Amygdala (tissue), 56 donors: ENCODE results near the gene PDE4A.
"Not testable (repeated sequence)": the region's sequence is repeated elsewhere in the genome, so short reads cannot be mapped to it uniquely, and the experiment has no call there.

Experiments used
- DNase-seq, 56 donors: peaks; one replicate each; lab custom pipeline; 2025; lab: John Stamatoyannopoulos, UW

PDE4A gene

GRCh38 chr19:10461047-10461949, 41.0 kb downstream of the PDE4A start:
- peak in 54 of 56 donors; percentile 27 to 94 (median 82) for DNase-seq

GRCh38 chr19:10462042-10462441, 41.7 kb downstream of the PDE4A start:
- not testable (repeated sequence) for DNase-seq

- DNase-seq = no peak
These were observed 42.2 kb downstream of the PDE4A start for GRCh38 chr19:10462557-10462956.

GRCh38 chr19:10464456-10464855, 44.1 kb downstream of the PDE4A start:
- DNase-seq = no peak

- DNase-seq = no peak
These were observed 46.9 kb downstream of the PDE4A start for GRCh38 chr19:10467104-10467706.

- DNase-seq = no peak
These were observed 47.8 kb downstream of the PDE4A start for GRCh38 chr19:10468133-10468532.

GRCh38 chr19:10471909-10472308, 51.6 kb downstream of the PDE4A start:
- no peak for DNase-seq

- no peak for DNase-seq
These were observed 52.9 kb downstream of the PDE4A start for GRCh38 chr19:10473192-10473591.

- DNase-seq = no peak
These were observed 54.7 kb downstream of the PDE4A start for GRCh38 chr19:10474962-10475451.

- no peak for DNase-seq
These were observed 58.1 kb downstream of the PDE4A start for GRCh38 chr19:10478476-10478875.

GRCh38 chr19:10478903-10479384, 58.6 kb downstream of the PDE4A start:
- peak; percentile 40 to 98 (median 89) for DNase-seq

GRCh38 chr19:10486551-10486950, 66.2 kb downstream of the PDE4A start:
- no peak for DNase-seq

- no peak for DNase-seq
These were observed 71.2 kb downstream of the PDE4A start for GRCh38 chr19:10491472-10492047.

- no peak for DNase-seq
These were observed 77.0 kb downstream of the PDE4A start for GRCh38 chr19:10497371-10497770.

- no peak for DNase-seq
These were observed 79.4 kb downstream of the PDE4A start for GRCh38 chr19:10499550-10500246.

- no peak for DNase-seq
These were observed 79.9 kb downstream of the PDE4A start for GRCh38 chr19:10500247-10500592.

GRCh38 chr19:10501971-10502523, 81.7 kb downstream of the PDE4A start:
- DNase-seq = peak in 55 of 56 donors; percentile 24 to 91 (median 71)

GRCh38 chr19:10502524-10503001, 82.2 kb downstream of the PDE4A start:
- DNase-seq = peak in 55 of 56 donors; percentile 27 to 93 (median 82)

- peak in 22 of 56 donors; percentile 7 to 72 (median 50) for DNase-seq
These were observed 82.9 kb downstream of the PDE4A start, which contains the start of gene KEAP1 for GRCh38 chr19:10503002-10503789. TSS of gene KEAP1 (minus strand) at chr19:10503356. CDS start at chr19:10500033, 3,323 bp downstream.
